NCI-H2171 (cell line): ENCODE measurements around the gene MBNL1.

ENCODE experiments used
- DNase-seq: peaks from one replicate; lab custom pipeline; 2025; lab: John Stamatoyannopoulos, UW

Gene MBNL1

GRCh38 chr3:152296971-152297370 is 28.2 kb downstream of the MBNL1 start:
- DNase-seq: no peak

DNA sequence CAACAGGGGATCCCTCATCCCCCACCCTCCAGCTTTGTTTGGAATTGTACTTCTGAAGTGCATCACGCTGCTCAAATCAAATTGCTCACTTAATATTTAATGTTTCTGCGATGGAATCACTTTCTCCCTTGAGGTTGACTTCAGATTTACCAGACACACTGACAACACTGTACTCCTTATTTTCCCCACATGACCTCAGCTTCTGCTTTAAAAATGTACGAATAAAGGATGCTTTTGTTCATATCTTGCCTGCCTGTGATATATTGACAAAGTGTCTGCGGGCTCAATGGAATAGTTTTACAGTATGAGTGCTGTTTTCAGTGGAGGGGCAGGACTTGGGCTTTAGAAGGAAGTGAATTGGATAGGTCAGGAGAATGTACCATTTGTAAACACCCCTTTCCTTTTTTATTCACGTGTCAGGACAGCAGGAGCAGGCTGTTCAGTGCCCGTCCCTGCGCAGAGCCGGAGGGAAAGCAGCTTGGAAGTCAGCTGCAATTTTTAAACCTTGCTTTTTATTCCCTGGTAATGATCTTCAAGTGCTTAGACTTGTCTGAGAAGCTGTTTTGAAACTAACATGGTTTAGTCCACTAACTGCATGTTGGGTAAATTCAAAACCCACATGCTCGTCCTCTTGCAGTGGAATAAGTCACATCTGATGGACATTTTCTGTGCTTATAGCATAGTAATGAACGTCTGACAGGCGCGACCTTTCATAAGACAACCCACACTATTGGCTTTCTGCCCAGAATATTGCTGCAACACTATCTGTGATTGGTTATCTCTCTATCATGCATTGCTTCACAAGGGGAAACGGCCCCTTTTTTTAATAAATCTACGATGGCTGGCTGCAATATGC is 29.9 kb downstream of the MBNL1 start:
- DNase-seq: peak; percentile 82

DNA sequence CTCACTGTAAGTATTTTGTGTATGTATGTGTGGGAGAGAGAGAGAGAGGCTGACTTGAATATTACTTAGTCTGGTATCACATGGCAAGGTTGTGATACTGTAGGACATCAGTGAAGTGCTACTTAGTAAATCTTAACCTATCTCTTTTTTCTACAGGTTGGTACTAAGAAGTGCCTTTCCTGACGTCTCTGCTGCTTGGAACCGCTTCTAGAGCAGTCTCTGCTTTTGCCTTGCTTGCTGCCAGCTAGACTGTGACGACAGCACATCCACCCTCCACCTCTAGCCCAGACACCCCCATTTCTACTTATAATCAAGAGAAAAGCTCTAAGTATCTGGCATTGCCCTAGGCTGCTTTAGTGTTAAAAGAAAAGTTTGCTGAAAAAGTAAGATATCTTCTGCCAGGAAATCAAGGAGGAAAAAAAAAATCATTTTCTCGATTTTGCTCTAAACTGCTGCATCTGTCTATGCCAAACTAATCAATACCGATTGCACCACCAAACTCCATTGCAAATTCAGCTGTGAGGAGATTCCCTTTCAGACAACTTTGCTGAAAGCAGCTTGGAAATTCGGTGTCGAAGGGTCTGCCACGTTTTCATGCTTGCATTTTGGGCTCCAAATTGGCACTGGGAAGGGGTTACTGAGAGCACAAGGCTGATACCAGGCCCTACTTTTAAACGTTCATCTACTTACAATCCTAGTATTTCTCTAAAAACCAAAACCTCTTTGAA is 30.7 kb downstream of the MBNL1 start:
- no peak for DNase-seq

GRCh38 chr3:152300029-152300731 is 31.5 kb downstream of the MBNL1 start:
- no peak for DNase-seq

GRCh38 chr3:152301745-152302181 is 33.0 kb downstream of the MBNL1 start:
- no peak for DNase-seq

- no peak for DNase-seq
Measured at GRCh38 chr3:152302521-152303021, 33.8 kb downstream of the MBNL1 start.

GRCh38 chr3:152304160-152304559 is 35.4 kb downstream of the MBNL1 start:
- DNase-seq: no peak

DNA sequence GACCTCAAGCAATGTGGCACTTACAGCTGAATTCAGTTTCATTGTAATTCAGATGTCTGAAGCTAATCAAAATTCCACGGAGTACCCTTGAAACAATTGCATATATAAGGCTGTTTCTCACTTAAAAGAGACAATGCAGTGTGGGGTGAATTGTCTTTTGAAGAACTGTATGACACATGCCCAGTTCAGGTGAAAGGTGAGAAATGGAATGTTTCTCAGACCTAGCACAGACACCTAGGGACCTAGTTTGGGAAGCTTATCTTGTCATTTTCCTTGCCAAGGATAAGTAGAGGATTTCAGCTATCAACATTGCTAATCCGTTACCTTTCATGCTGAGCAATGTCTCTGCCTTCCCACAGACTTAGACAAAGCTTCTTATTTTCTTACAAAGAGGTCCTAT is 36.3 kb downstream of the MBNL1 start:
- no peak for DNase-seq

DNA sequence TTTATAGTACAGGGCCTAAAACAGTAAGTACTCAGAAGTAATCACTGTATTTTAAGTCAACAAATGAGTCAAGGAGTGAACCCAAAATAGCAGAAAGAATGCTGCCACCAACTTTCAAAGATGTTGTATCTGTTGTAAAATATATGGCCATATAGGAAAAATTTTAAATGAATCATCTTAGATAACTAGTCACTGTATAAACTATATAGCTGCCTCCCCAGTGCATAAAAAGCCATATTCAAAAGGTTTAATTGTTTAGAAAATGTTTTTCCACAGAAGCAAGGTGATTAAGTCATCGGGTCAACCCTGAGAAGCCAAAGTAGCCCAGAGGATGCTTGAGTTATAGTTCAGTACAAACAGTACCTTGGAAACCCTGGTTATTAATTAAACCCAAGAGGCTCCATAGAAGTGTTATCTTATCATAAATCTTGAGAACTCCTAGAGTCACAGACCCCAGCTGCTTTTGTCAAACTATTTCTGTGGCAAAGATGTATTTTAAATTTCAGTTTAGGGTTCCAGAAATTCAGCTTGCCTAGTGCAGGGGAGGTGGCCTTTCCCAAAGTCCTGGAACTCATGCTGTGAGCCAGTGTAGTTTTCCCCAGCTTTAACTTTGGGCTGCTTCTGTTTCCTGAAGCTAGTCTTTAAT is 39.2 kb downstream of the MBNL1 start:
- no peak for DNase-seq

GRCh38 chr3:152308475-152308844 is 39.7 kb downstream of the MBNL1 start:
- DNase-seq: no peak

DNA sequence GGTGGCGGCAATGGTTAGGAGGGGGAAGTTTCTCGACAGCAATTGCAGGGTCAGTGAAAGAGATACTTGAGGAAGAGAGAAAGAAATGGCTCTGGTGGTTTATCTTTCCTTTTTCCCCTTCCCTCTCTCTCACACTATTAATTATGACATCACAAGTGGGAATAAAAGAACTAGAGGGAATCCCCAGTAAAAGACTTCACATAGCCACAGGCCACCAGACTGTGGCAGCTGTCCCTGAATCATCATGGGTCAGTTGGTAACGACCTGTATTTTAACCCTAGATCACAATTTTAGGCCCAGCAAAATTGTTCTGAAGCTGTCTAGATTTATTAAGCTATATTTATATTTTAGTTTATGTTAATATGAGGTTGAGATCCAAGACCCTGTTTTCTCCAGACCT is 40.3 kb downstream of the MBNL1 start:
- no peak for DNase-seq

DNA sequence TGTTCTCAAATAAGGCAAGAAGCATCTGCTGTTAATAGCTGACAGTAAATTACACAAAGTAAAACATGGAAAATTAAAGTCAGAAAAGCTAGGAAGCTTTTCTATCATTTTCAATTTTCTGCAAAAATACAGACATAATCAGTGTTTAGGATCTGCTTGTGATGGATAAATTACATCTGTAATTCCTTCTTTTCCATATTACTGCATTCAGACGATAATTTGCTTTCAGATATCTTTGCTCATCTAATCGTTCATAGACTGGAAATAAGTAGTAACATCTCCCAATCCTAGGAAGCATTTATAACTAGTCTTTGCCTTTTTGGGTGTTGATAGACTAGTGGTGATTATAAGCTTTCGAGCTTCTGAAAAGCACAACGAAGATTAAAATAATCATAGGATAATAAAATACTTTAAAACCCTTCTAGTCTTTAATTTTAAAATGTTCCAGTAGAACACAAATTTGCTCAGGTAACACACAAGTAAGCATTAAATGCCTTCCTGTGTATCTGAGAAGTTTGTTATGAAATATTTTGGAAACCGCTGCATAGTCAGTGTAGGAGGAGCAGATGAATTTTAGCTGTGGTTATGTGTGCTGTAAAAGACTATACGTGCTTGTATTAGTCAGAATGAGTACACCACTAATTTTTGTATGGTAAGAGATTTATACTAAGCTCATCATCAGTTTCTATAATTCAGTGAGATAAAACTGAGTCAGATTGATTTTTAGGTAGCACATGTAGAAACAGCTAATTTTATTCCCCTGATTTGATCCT is 41.0 kb downstream of the MBNL1 start:
- no peak for DNase-seq

DNA sequence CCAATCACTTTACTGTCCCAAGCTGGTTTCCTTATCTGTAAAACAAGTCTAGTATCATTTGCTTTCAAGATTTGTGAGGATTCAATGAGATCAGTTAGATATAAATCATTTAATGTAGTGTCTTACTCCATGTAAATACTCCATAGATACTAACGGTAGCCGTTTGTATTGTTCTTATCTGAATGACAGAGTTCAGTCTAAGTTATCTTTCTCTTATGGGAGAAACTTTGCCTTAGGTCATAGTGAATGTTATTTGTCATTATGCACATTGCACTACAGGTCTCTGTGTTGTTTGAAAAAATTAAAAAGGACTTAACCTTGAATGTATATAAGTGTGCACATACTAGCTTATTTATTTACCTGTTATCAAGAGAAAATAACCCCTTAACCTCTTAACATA is 44.7 kb downstream of the MBNL1 start:
- DNase-seq: no peak

DNA sequence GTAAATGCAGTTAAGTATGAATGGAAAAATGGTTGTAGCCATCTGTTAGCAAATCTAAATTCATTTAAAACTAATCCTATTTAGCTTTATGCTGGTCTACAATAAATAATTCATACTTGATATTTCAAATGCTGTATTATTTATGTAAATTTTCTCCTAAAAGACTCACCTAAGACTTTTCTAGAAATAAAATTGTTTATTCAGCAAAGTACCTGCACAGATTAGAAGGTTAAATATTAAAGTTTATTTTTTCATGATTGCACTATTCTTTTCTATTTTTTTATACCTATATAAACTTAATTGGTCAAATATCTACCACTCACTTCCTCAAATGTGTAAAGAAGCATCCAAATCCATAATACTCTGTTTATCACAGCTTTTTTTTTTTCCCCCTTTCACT is 45.2 kb downstream of the MBNL1 start:
- DNase-seq: no peak

DNA sequence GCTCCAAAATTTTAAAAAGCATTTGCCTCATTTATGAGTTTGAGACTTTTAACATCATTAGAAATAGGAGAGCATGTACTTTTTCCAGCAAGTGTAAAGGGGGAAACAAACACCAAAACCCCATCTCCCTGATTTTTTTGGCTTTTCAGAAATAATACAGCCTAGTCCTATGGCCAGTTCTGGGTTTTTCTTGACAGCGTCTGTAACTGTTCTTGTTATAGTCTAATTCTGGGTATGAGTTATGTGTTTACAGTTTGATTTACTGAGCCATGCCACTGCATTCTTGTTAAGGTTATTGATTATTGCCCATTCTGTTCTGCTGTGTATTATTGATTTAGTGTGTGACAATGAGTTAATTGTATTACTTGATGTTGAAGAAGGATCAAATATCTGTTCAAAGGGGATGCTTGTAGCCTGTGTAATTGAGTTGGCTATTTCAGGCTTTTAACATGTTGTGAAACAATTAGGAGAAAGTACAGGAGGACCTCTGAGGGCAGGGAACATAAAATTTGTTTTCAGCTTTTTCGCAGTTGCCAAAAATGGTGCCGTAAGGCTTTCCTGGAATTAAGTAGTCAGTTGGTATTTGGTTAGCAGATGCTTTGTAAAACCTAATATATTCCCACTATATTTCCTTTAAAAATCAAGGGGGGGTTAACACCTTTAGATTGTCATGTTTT is 46.1 kb downstream of the MBNL1 start:
- no peak for DNase-seq

DNA sequence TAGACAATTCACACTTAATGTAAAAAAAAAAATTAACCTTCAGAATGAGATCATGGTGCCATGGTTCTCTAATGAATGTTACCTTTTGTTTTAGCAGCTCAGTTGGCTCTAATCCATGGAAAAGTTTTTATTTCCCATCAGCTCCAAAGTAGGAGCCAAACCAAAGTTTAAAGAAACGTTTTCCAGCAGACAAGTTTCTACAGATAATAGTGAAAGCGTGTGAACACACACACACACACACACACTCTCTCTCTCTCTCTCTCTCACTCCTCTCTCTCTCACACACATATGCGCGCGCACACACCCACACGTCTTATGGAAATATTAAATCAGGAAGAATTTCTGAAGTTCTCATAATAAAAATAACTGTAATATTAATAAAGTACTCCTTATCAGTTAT is 46.9 kb downstream of the MBNL1 start:
- no peak for DNase-seq

GRCh38 chr3:152316318-152316717 is 47.6 kb downstream of the MBNL1 start:
- no peak for DNase-seq

GRCh38 chr3:152317184-152317583 is 48.5 kb downstream of the MBNL1 start:
- no peak for DNase-seq

- DNase-seq: no peak
Measured at GRCh38 chr3:152317956-152318355, 49.2 kb downstream of the MBNL1 start.

- DNase-seq: no peak
Measured at GRCh38 chr3:152318512-152318911, 49.8 kb downstream of the MBNL1 start.

DNA sequence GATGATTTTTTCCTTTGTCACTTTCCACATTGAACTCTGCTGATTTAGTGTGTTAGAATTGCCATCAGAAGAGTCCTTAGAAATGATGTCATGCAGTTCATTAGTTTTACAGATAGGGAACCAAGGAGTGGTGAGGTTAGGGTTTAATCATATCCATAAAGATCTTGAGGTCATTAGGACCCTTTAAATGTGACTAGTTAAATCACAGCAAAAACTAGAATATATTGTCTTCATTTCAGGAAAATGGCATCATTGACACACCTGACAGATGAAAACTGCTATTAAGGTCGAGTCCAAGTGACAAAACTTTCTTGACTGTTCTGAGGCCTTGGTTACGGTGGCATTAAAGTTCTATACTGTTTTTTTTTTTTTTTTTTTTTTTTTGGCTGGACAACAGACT is 50.5 kb downstream of the MBNL1 start:
- DNase-seq: no peak
